Measurements from ENCODE around the gene ARHGEF16. TPM values are rescaled to one million over a fixed set of nuclear protein-coding genes. Genes with fewer than 3 reads are reported as not detected.

The ARHGEF16 gene
- total and polyA plus RNA-seq, 9 donors, result 0.13 to 8.4 (median 1.7) TPM

DNA sequence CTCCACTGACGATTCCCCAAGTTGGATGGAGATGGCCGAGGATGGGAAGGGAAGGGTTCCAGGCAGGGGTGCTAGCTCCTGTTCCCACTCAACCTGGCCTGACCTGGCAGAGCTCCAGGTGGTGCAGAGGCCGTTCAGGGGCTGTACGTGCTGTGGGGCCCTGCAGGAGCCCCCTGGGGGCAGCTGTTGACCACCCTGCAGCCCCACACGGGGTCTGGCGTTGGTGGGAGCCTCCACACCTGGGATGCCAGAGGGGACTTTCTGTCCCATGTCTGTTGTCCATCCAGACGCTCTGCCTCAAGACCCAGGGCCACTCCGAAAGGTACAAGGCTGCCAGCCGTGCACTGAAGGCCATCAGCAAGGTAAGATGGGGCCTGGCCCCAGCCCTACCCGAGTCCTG is 20.0 kb downstream of the ARHGEF16 start:
- no peaks in the 10 kb centered on the region for H3K27me3 ChIP-seq

DNA sequence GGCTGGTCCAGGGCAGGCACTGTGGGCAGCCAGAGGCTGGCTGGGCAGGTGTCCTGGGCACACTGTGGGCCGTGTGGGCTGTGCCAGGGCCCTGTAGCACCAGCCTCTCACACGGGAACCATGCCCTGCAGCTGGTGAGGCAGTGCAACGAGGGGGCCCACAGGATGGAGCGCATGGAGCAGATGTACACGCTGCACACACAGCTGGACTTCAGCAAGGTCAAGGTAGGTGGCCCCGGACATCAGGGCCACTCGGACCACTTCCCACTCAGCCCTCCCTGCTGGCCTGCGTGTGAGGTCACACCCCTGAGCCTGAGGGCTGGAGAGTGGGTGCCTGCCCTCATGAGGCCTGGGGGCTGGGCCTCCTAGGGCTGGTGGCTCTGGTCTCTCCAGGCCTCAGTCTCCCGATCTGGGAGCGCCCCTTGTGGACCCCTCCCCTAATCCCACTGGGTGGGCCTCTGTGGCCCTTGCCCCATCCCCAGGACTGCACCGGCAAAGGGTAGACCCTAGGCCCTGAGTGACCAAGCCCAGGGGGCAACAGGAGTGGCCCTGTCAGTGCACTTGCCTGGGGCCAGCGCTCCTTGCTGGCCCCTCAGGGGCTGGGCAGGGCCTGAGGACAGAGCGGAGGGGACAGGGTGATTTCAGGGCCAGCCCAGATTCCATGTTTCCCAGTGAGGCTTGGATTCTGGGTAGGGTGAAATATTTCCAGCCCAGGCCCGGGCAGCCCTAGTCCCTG is 21.5 kb downstream of the ARHGEF16 start:
- no peak for DNase-seq
- H3K9me3 ChIP-seq, result no peaks in the 10 kb centered on the region
- H3K27ac ChIP-seq, result no peak overlapping the region
- no peak for TF ChIP-seq EP300 (IDR thresholded peaks at IDR 0.05)
- no peak for TF ChIP-seq CTCF (IDR thresholded peaks at IDR 0.05)
- no peak for TF ChIP-seq POLR2A (IDR thresholded peaks at IDR 0.05)
- 70 to 86% (median 84%) methylated on average over 14 of the region's 14 CpGs for WGBS, 3 donors
- H3K27me3 ChIP-seq, result no peaks in the 10 kb centered on the region
- no peak overlapping the region for H3K4me3 ChIP-seq
- peaks cover 4% of the 10 kb centered on the region for H3K4me1 ChIP-seq (ENCODE audit: insufficient read depth)
- no peaks in the 10 kb centered on the region for H3K36me3 ChIP-seq
- intact Hi-C loops (cut with DNase I), result no loop called here

More for the DNA sequence above, 20.0 kb downstream of the ARHGEF16 start:
- intact Hi-C loops (cut with DNase I), result no loop called here
- DNase-seq, result no peak
- Histone ChIP-seq H3K4me1 (ENCODE audit: insufficient read depth) (peaks cover 4% of the 10 kb centered on the region), H3K27ac (no peak overlapping the region), H3K4me3 (no peak overlapping the region), H3K9me3 (no peaks in the 10 kb centered on the region), H3K36me3 (no peaks in the 10 kb centered on the region)
- TF ChIP-seq POLR2A (IDR thresholded peaks at IDR 0.05) (no peak), CTCF (IDR thresholded peaks at IDR 0.05) (no peak), EP300 (IDR thresholded peaks at IDR 0.05) (no peak)
- 64 to 68% (median 68%) methylated on average over 10 of the region's 10 CpGs for WGBS, 3 donors

- DNase-seq, result no peak
- 88 to 89% (median 89%) methylated on average over 16 of the region's 16 CpGs for WGBS, 3 donors
- Histone ChIP-seq H3K27me3 (no peaks in the 10 kb centered on the region), H3K4me3 (no peak overlapping the region), H3K27ac (no peak overlapping the region), H3K4me1 (ENCODE audit: insufficient read depth) (peaks cover 4% of the 10 kb centered on the region), H3K9me3 (no peaks in the 10 kb centered on the region), H3K36me3 (no peaks in the 10 kb centered on the region)
- intact Hi-C loops (cut with DNase I), result no loop called here
- no peak for TF ChIP-seq CTCF (IDR thresholded peaks at IDR 0.05)
- no peak for TF ChIP-seq EP300 (IDR thresholded peaks at IDR 0.05)
- no peak for TF ChIP-seq POLR2A (IDR thresholded peaks at IDR 0.05)
Observed at GRCh38 chr1:3476666-3477065, 22.2 kb downstream of the ARHGEF16 start.

DNA sequence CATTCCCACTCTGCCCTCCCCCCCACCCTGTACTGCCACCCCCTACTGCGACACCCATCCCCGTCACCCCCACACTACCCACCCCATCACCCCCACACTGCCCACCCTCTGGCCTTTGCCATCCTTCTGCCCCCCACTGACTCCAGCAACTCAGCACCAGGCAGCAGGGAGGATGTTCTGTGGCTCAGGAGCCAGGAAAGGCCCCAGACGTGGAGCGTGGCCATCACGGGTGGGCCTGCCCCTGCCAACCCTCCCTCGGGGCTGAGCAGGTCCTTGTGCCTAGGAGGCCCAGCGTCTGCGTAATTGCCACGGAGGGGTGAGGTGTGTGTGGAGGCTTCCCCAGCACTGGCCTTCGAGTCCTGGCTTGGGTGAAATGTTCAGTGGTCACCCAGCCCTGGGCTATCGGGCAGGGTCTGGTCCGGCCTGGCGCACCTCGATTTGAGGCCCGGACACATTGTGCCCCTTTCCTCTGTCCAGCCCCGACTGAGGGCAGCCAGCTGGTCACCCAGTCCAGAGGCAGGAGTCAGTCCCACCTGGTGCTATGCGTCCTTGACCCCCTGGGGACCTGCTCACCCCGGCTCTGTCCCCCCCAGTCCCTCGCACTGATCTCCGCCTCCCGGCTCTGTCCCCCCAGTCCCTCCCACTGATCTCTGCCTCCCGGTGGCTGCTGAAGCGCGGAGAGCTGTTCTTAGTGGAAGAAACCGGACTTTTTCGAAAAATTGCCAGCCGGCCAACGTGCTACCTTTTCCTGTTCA is 23.0 kb downstream of the ARHGEF16 start:
- Histone ChIP-seq H3K4me3 (no peak overlapping the region), H3K27me3 (no peaks in the 10 kb centered on the region), H3K27ac (no peak overlapping the region), H3K36me3 (no peaks in the 10 kb centered on the region), H3K4me1 (ENCODE audit: insufficient read depth) (no peaks in the 10 kb centered on the region), H3K9me3 (no peaks in the 10 kb centered on the region)
- 65 to 74% (median 68%) methylated on average over 22 to 28 of the region's 28 CpGs for WGBS, 3 donors
- no peak for TF ChIP-seq POLR2A (IDR thresholded peaks at IDR 0.05)
- TF ChIP-seq CTCF (IDR thresholded peaks at IDR 0.05), result no peak
- no peak for TF ChIP-seq EP300 (IDR thresholded peaks at IDR 0.05)
- DNase-seq, result no peak
- intact Hi-C loops (cut with DNase I), result no loop called here
